ENCODE results near the gene CDKN1A. TPM values are rescaled to one million over a fixed set of nuclear protein-coding genes. Genes with fewer than 3 reads are reported as not detected.

Gene CDKN1A
- total and polyA plus RNA-seq, 9 donors = 82.1 to 305 (median 134) TPM

DNA sequence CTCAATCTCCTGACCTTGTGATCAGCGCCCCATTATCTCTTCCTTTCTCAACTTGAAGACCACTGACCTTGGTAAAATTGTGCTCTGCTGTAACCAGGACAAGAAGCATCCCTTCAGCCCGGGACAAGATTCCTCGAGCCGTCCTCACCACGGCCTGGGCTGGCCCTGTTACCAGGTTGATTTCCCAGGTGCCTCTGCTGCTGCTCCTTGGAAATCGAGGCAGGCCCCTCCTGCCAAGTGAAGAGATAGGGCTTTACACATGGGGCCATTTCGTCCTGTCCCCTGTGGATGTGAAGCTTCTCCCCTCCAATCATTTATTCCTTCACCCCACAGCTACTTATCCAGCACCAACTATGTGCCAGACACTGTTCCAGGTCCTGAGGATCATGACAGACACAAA is 40.6 kb downstream of the CDKN1A start:
- H3K27me3 ChIP-seq = no peaks in the 10 kb centered on the region
- no peak overlapping the region for H3K27ac ChIP-seq
- H3K9me3 ChIP-seq = no peaks in the 10 kb centered on the region
- TF ChIP-seq CTCF (IDR thresholded peaks at IDR 0.05) = no peak
- no peak for TF ChIP-seq EP300 (IDR thresholded peaks at IDR 0.05)
- TF ChIP-seq POLR2A (IDR thresholded peaks at IDR 0.05) = no peak
- 80 to 85% (median 81%) methylated on average over 7 of the region's 7 CpGs for WGBS, 3 donors
- peak in 1 of 5 donors; percentile 12 for DNase-seq
- H3K4me3 ChIP-seq = no peak overlapping the region
- intact Hi-C loops (cut with DNase I) = no loop called here
- no peaks in the 10 kb centered on the region for H3K36me3 ChIP-seq
- H3K4me1 ChIP-seq (ENCODE audit: insufficient read depth) = no peaks in the 10 kb centered on the region

GRCh38 chr6:36720251-36721141 is 42.0 kb downstream of the CDKN1A start:
- no peaks in the 10 kb centered on the region for H3K4me1 ChIP-seq (ENCODE audit: insufficient read depth)
- TF ChIP-seq EP300 (IDR thresholded peaks at IDR 0.05) (no peak), CTCF (IDR thresholded peaks at IDR 0.05) (no peak), POLR2A (IDR thresholded peaks at IDR 0.05) (no peak)
- intact Hi-C loops (cut with DNase I) = no loop called here
- H3K9me3 ChIP-seq = no peaks in the 10 kb centered on the region
- 88 to 97% (median 88%) methylated on average over 5 to 11 of the region's 11 CpGs for WGBS, 3 donors
- peak in 1 of 5 donors; percentile 23 for DNase-seq
- no peak overlapping the region for H3K4me3 ChIP-seq
- H3K36me3 ChIP-seq = no peaks in the 10 kb centered on the region
- no peaks in the 10 kb centered on the region for H3K27me3 ChIP-seq
- no peak overlapping the region for H3K27ac ChIP-seq

- DNase-seq = no peak
- no peak overlapping the region for H3K4me3 ChIP-seq
- no peak overlapping the region for H3K27ac ChIP-seq
- no peaks in the 10 kb centered on the region for H3K9me3 ChIP-seq
- no peaks in the 10 kb centered on the region for H3K4me1 ChIP-seq (ENCODE audit: insufficient read depth)
- no peak for TF ChIP-seq CTCF (IDR thresholded peaks at IDR 0.05)
- no peak for TF ChIP-seq EP300 (IDR thresholded peaks at IDR 0.05)
- TF ChIP-seq POLR2A (IDR thresholded peaks at IDR 0.05) = no peak
- no peaks in the 10 kb centered on the region for H3K27me3 ChIP-seq
- intact Hi-C loops (cut with DNase I) = no loop called here
- H3K36me3 ChIP-seq = no peaks in the 10 kb centered on the region
- WGBS, 3 donors = 81 to 84% (median 83%) methylated on average over 10 to 15 of the region's 15 CpGs
Observed at GRCh38 chr6:36721369-36722140, 43.0 kb downstream of the CDKN1A start.

- DNase-seq = no peak
- no peak for TF ChIP-seq CTCF (IDR thresholded peaks at IDR 0.05)
- TF ChIP-seq EP300 (IDR thresholded peaks at IDR 0.05) = no peak
- TF ChIP-seq POLR2A (IDR thresholded peaks at IDR 0.05) = no peak
- no peaks in the 10 kb centered on the region for H3K4me1 ChIP-seq (ENCODE audit: insufficient read depth)
- H3K36me3 ChIP-seq = no peaks in the 10 kb centered on the region
- H3K27ac ChIP-seq = no peak overlapping the region
- intact Hi-C loops (cut with DNase I) = no loop called here
- WGBS, 3 donors = 90 to 93% (median 92%) methylated on average over 8 to 10 of the region's 10 CpGs
- H3K4me3 ChIP-seq = no peak overlapping the region
- H3K9me3 ChIP-seq = no peaks in the 10 kb centered on the region
- no peaks in the 10 kb centered on the region for H3K27me3 ChIP-seq
Observed at GRCh38 chr6:36722365-36722764, 43.9 kb downstream of the CDKN1A start.

Measured in ovary (tissue), 9 donors.